ENCODE results near the gene C17orf113.

DNA sequence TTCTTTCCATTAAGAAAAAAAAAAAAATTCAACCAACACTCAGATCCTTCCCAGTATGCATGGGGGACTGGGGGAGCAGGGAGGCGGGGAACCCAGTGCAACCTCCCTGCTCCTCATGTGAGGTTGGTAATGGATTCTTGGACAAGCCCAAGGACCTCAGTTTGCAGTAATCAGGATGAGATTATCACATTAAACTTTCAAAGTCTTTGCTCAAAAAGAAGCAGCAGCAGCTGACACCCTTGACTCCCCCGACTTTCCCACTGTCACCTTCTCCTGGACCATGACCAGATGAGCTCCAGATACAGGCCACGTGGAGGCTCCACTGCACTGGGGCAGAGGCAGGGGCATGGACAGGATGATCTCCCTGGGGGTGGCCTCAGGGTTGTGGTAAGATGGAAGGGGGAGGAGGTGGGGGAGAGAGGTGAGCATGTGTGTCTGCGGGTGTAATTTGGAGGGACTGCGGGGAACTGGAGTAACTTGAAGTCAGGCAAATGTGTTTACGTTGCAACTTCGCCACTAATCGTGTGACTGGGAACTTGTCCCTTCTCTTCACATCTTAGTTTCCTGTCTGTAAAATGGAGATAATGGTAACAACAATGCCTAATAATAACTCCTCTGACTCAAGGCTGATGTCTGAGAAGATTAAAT lies 28.1 kb upstream of the C17orf113 start:
- TF ChIP-seq, protein P1, sequence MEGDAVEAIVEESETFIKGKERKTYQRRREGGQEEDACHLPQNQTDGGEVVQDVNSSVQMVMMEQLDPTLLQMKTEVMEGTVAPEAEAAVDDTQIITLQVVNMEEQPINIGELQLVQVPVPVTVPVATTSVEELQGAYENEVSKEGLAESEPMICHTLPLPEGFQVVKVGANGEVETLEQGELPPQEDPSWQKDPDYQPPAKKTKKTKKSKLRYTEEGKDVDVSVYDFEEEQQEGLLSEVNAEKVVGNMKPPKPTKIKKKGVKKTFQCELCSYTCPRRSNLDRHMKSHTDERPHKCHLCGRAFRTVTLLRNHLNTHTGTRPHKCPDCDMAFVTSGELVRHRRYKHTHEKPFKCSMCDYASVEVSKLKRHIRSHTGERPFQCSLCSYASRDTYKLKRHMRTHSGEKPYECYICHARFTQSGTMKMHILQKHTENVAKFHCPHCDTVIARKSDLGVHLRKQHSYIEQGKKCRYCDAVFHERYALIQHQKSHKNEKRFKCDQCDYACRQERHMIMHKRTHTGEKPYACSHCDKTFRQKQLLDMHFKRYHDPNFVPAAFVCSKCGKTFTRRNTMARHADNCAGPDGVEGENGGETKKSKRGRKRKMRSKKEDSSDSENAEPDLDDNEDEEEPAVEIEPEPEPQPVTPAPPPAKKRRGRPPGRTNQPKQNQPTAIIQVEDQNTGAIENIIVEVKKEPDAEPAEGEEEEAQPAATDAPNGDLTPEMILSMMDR (IDR thresholded peaks at IDR 0.05; ENCODE audit: borderline replicate concordance, extremely low read depth, low read length, poor library complexity, severe bottlenecking) = no peak
- no peak for TF ChIP-seq EZH2 (IDR thresholded peaks at IDR 0.05; ENCODE audit: borderline replicate concordance, low read depth, low read length, severe bottlenecking)
